ENCODE data around the gene HOXC10. TPM values are rescaled to one million over a fixed set of nuclear protein-coding genes. Genes with fewer than 3 reads are reported as not detected.
A peak's percentile ranks its signal among the peaks of the same experiment; 100 is the strongest.

The HOXC10 gene
- total RNA-seq, 1 donor from 2014 or later, result not detected

- DNase-seq (no peak), ATAC-seq (ENCODE audit: poor library complexity) (no peak)
- intact Hi-C loops (cut with DNase I), result no loop called here
Measured at GRCh38 chr12:54019091-54019811, 34.3 kb downstream of the HOXC10 start.

GRCh38 chr12:54019924-54020590 is 35.1 kb downstream of the HOXC10 start:
- peak; percentile 83 for ATAC-seq (ENCODE audit: poor library complexity)
- intact Hi-C loops (cut with DNase I), result no loop called here
- no peak for DNase-seq

GRCh38 chr12:54020591-54021405 is 35.9 kb downstream of the HOXC10 start:
- intact Hi-C loops (cut with DNase I), result no loop called here
- no peak for DNase-seq
- no peak for ATAC-seq (ENCODE audit: poor library complexity)

GRCh38 chr12:54021432-54022013 is 36.6 kb downstream of the HOXC10 start:
- no peak for ATAC-seq (ENCODE audit: poor library complexity)
- intact Hi-C loops (cut with DNase I), result no loop called here
- no peak for DNase-seq

- ATAC-seq (ENCODE audit: poor library complexity), result no peak
- no peak for DNase-seq
- intact Hi-C loops (cut with DNase I), result no loop called here
Measured at GRCh38 chr12:54022960-54023884, 38.3 kb downstream of the HOXC10 start.

- ATAC-seq (ENCODE audit: poor library complexity) (no peak), DNase-seq (no peak)
- intact Hi-C loops (cut with DNase I), result no loop called here
Measured at GRCh38 chr12:54024127-54024526, 39.2 kb downstream of the HOXC10 start.

- ATAC-seq (ENCODE audit: poor library complexity), result no peak
- no peak for DNase-seq
- intact Hi-C loops (cut with DNase I), result no loop called here
Measured at GRCh38 chr12:54024581-54025305, 39.8 kb downstream of the HOXC10 start.

GRCh38 chr12:54025499-54026405 is 40.8 kb downstream of the HOXC10 start:
- ATAC-seq (ENCODE audit: poor library complexity) (no peak), DNase-seq (no peak)
- intact Hi-C loops (cut with DNase I), result no loop called here

- no peak for ATAC-seq (ENCODE audit: poor library complexity)
- DNase-seq, result no peak
Measured at GRCh38 chr12:54026640-54027441, 41.9 kb downstream of the HOXC10 start.

GRCh38 chr12:54027442-54027786 is 42.5 kb downstream of the HOXC10 start:
- no peak for DNase-seq
- intact Hi-C loops (cut with DNase I), result no loop called here
- ATAC-seq (ENCODE audit: poor library complexity), result no peak

More at GRCh38 chr12:54026640-54027441, 41.9 kb downstream of the HOXC10 start:
- intact Hi-C loops (cut with DNase I), result no loop called here

GRCh38 chr12:54028314-54029201 is 43.6 kb downstream of the HOXC10 start, which contains the start of gene HOXC6:
HOXC6 (plus strand) TSS chr12:54028440; CDS start chr12:54028522, 82 bp downstream.
- intact Hi-C loops (cut with DNase I), result no loop called here
- DNase-seq (no peak), ATAC-seq (ENCODE audit: poor library complexity) (no peak)

GRCh38 chr12:54029529-54030441 is 44.8 kb downstream of the HOXC10 start:
- intact Hi-C loops (cut with DNase I), result no loop called here
- no peak for DNase-seq
- ATAC-seq (ENCODE audit: poor library complexity), result no peak

- intact Hi-C loops (cut with DNase I), result no loop called here
- ATAC-seq (ENCODE audit: poor library complexity) (no peak), DNase-seq (no peak)
Measured at GRCh38 chr12:54030442-54030801, 45.5 kb downstream of the HOXC10 start.

- no peak for DNase-seq
- no peak for ATAC-seq (ENCODE audit: poor library complexity)
- intact Hi-C loops (cut with DNase I), result no loop called here
Measured at GRCh38 chr12:54030889-54031471, 46.0 kb downstream of the HOXC10 start.
